SK-N-SH treated with all-trans-retinoic acid at 6 μM for 48 hours (cell line): ENCODE data around the gene FAM124B.

Source experiments
- ATAC-seq: fragments of 200-7000 bp; cut with Tn5 transposase; 3 replicates; pipeline ENCODE4 v1.9.1; 2020; ENCODE audit warnings: mild to moderate bottlenecking, moderate library complexity
- ARNTL ChIP-seq: fragments of 450-650 bp; formaldehyde crosslinking; IDR thresholded peaks from 2 replicates; pipeline ENCODE4 v1.5.0; 2020; ENCODE audit warnings: low read depth, mild to moderate bottlenecking, moderate library complexity, borderline replicate concordance
- BACH2 ChIP-seq: fragments of 250-450 bp; sonication (Bioruptor Pico); IDR thresholded peaks from 2 replicates; pipeline ENCODE4 v1.9.0; 2021; ENCODE audit warnings: mild to moderate bottlenecking, borderline replicate concordance
- CREB5 ChIP-seq: fragments of 250-450 bp; sonication (Bioruptor Pico); IDR thresholded peaks from 2 replicates; pipeline ENCODE4 v1.5.1; 2020; ENCODE audit warnings: low read depth, mild to moderate bottlenecking, moderate library complexity
- CSDC2 ChIP-seq: fragments of 250-450 bp; sonication (Bioruptor Pico); IDR thresholded peaks from 2 replicates; pipeline ENCODE4 v1.5.0; 2020; ENCODE audit warnings: mild to moderate bottlenecking, moderate library complexity
- CSRNP3 ChIP-seq: fragments of 250-450 bp; sonication (Bioruptor Pico); IDR thresholded peaks from 2 replicates; pipeline ENCODE4 v1.5.1; 2021; ENCODE audit warnings: mild to moderate bottlenecking, moderate library complexity
- ESRRG ChIP-seq: fragments of 250-450 bp; sonication (Bioruptor Pico); IDR thresholded peaks from 2 replicates; pipeline ENCODE4 v1.6.1; 2021; ENCODE audit warnings: mild to moderate bottlenecking
- GLIS3 ChIP-seq: fragments of 250-450 bp; sonication (Bioruptor Pico); IDR thresholded peaks from 2 replicates; pipeline ENCODE4 v1.5.0; 2020; ENCODE audit warnings: mild to moderate bottlenecking, moderate library complexity
- ISL1 ChIP-seq: fragments of 250-450 bp; sonication (Bioruptor Pico); IDR thresholded peaks from 2 replicates; pipeline ENCODE4 v2.1.2; 2022; ENCODE audit warnings: mild to moderate bottlenecking, moderate library complexity
- OSR1 ChIP-seq: fragments of 250-450 bp; sonication (Bioruptor Pico); IDR thresholded peaks from 2 replicates; pipeline ENCODE4 v1.8.0; 2022; ENCODE audit warnings: moderate library complexity, mild to moderate bottlenecking, inconsistent platforms
- PATZ1 ChIP-seq: fragments of 250-450 bp; sonication (Bioruptor Pico); IDR thresholded peaks from 2 replicates; pipeline ENCODE4 v1.8.0; 2020; ENCODE audit warnings: mild to moderate bottlenecking, moderate library complexity, borderline replicate concordance
- POU6F1 ChIP-seq: fragments of 250-450 bp; sonication (Bioruptor Pico); IDR thresholded peaks from 2 replicates; pipeline ENCODE4 v1.8.0; 2021; ENCODE audit warnings: low read depth, mild to moderate bottlenecking, moderate library complexity, borderline replicate concordance
- PPARA ChIP-seq: fragments of 250-450 bp; sonication (Bioruptor Pico); IDR thresholded peaks from 2 replicates; pipeline ENCODE4 v1.5.0; 2020; ENCODE audit warnings: mild to moderate bottlenecking, borderline replicate concordance
- RARB ChIP-seq: fragments of 250-450 bp; sonication (Bioruptor Pico); IDR thresholded peaks from 2 replicates; pipeline ENCODE4 v1.8.0; 2021; ENCODE audit warnings: mild to moderate bottlenecking, moderate library complexity
- SNAI2 ChIP-seq: fragments of 250-450 bp; sonication (Bioruptor Pico); IDR thresholded peaks from 2 replicates; pipeline ENCODE4 v1.5.0; 2020; ENCODE audit warnings: mild to moderate bottlenecking, moderate library complexity
- TCF4 ChIP-seq: fragments of 250-450 bp; sonication (Bioruptor Pico); IDR thresholded peaks from 2 replicates; pipeline ENCODE4 v1.8.0; 2021; ENCODE audit warnings: mild to moderate bottlenecking, moderate library complexity, borderline replicate concordance
- TOX ChIP-seq: fragments of 250-450 bp; sonication (Bioruptor Pico); IDR thresholded peaks from 2 replicates; pipeline ENCODE4 v1.8.0; 2021; ENCODE audit warnings: mild to moderate bottlenecking, moderate library complexity, borderline replicate concordance
- TSHZ2 ChIP-seq: fragments of 250-450 bp; sonication (Bioruptor Pico); IDR thresholded peaks from 2 replicates; pipeline ENCODE4 v1.5.0; 2020; ENCODE audit warnings: mild to moderate bottlenecking, moderate library complexity
- ZC3H10 ChIP-seq: fragments of 250-450 bp; sonication (Bioruptor Pico); IDR thresholded peaks from 2 replicates; pipeline ENCODE4 v1.5.1; 2021; ENCODE audit warnings: mild to moderate bottlenecking, moderate library complexity
- ZFP3 ChIP-seq: fragments of 250-450 bp; sonication (Bioruptor Pico); IDR thresholded peaks from 2 replicates; pipeline ENCODE4 v1.5.0; 2020; ENCODE audit warnings: mild to moderate bottlenecking, moderate library complexity
- ZFP30 ChIP-seq: fragments of 450-650 bp; formaldehyde crosslinking; IDR thresholded peaks from 2 replicates; pipeline ENCODE4 v1.5.0; 2022; ENCODE audit warnings: mild to moderate bottlenecking, moderate library complexity
- ZNF565 ChIP-seq: fragments of 450-650 bp; formaldehyde crosslinking; conservative IDR thresholded peaks from 2 replicates; pipeline ENCODE4 v1.5.0; 2020; ENCODE audit warnings: low read depth, mild to moderate bottlenecking, moderate library complexity
- ZNF70 ChIP-seq: fragments of 450-650 bp; formaldehyde crosslinking; IDR thresholded peaks from 2 replicates; pipeline ENCODE4 v1.5.0; 2020; ENCODE audit warnings: mild to moderate bottlenecking, moderate library complexity
- ZNF8 ChIP-seq: fragments of 450-650 bp; formaldehyde crosslinking; IDR thresholded peaks from 2 replicates; pipeline ENCODE4 v1.5.0; 2020; ENCODE audit warnings: mild to moderate bottlenecking, moderate library complexity

The FAM124B gene

GRCh38 chr2:224379986-224380385 is 21.9 kb downstream of the FAM124B start (continued):
- no peak for TF ChIP-seq PATZ1
- no peak for TF ChIP-seq OSR1 (CRISPR knock-in tag)
- no peak for TF ChIP-seq ZFP30 (CRISPR knock-in tag)
- no peak for TF ChIP-seq POU6F1 (CRISPR knock-in tag)
- no peak for TF ChIP-seq ESRRG (CRISPR knock-in tag)
- TF ChIP-seq ISL1 (CRISPR knock-in tag): no peak
- TF ChIP-seq GLIS3 (CRISPR knock-in tag): no peak
- TF ChIP-seq TOX (CRISPR knock-in tag): no peak
- TF ChIP-seq ARNTL (CRISPR knock-in tag): no peak

- no peak for TF ChIP-seq RARB
- no peak for TF ChIP-seq ARNTL (CRISPR knock-in tag)
- no peak for TF ChIP-seq ISL1 (CRISPR knock-in tag)
- no peak for TF ChIP-seq ESRRG (CRISPR knock-in tag)
- no peak for TF ChIP-seq TOX (CRISPR knock-in tag)
- no peak for TF ChIP-seq CREB5
- TF ChIP-seq PATZ1: no peak
- no peak for TF ChIP-seq TCF4 (CRISPR knock-in tag)
- TF ChIP-seq ZFP3 (CRISPR knock-in tag): no peak
- TF ChIP-seq ZC3H10 (CRISPR knock-in tag): no peak
- TF ChIP-seq ZNF8: no peak
- no peak for ATAC-seq
Measured at GRCh38 chr2:224379172-224379571, 22.7 kb downstream of the FAM124B start.

- TF ChIP-seq PPARA (CRISPR knock-in tag) (no peak), CSDC2 (no peak), OSR1 (CRISPR knock-in tag) (no peak), ZNF565 (CRISPR knock-in tag) (no peak), BACH2 (CRISPR knock-in tag) (no peak), PATZ1 (no peak), CSRNP3 (CRISPR knock-in tag) (no peak), ESRRG (CRISPR knock-in tag) (no peak), SNAI2 (no peak), ZFP30 (CRISPR knock-in tag) (no peak), TCF4 (CRISPR knock-in tag) (no peak), TOX (CRISPR knock-in tag) (no peak), CREB5 (no peak), ZNF70 (CRISPR knock-in tag) (no peak), ISL1 (CRISPR knock-in tag) (no peak), TSHZ2 (CRISPR knock-in tag) (no peak), ZNF8 (no peak)
- peak; percentile 60; the same call in 1 of the 3 replicates for ATAC-seq
Measured at GRCh38 chr2:224378701-224379097, 23.2 kb downstream of the FAM124B start.
